H9 (cell line): Measurements from ENCODE around the gene SLIT1. TPM values are rescaled to one million over a fixed set of nuclear protein-coding genes. Genes with fewer than 3 reads are reported as not detected.

Experiments used
- DNase-seq: peaks from one replicate; pipeline ENCODE4 v3.0.0-alpha.2; 2017
- H2AFZ ChIP-seq: one replicate; pipeline ENCODE4 v1.6.1; 2013; ENCODE audit warnings: mild to moderate bottlenecking, low read length, control low read depth, moderate library complexity
- H2AK5ac ChIP-seq: 2 replicates; pipeline ENCODE4 v1.6.1; 2013; ENCODE audit warnings: low read length, control low read depth, mixed read lengths; ENCODE audit not compliant: insufficient read length
- H2BK120ac ChIP-seq: one replicate; pipeline ENCODE4 v1.6.1; 2013; ENCODE audit warnings: low read depth, mild to moderate bottlenecking, low read length, control low read depth, inconsistent platforms; ENCODE audit not compliant: poor library complexity, severe bottlenecking
- H2BK12ac ChIP-seq: 2 replicates; pipeline ENCODE4 v1.6.1; 2013; ENCODE audit warnings: low read length, control low read depth, mixed read lengths, low read depth; ENCODE audit not compliant: insufficient read length
- H2BK15ac ChIP-seq: 2 replicates; pipeline ENCODE4 v1.6.1; 2013; ENCODE audit warnings: low read depth, low read length, control low read depth
- H2BK20ac ChIP-seq: one replicate; pipeline ENCODE4 v1.6.1; 2013; ENCODE audit warnings: low read depth, mild to moderate bottlenecking, low read length, control low read depth, inconsistent platforms; ENCODE audit not compliant: poor library complexity, severe bottlenecking
- H2BK5ac ChIP-seq: 2 replicates; pipeline ENCODE4 v1.6.1; 2013; ENCODE audit warnings: low read length, control low read depth, mixed read lengths; ENCODE audit not compliant: insufficient read length
- H3K14ac ChIP-seq: 2 replicates; pipeline ENCODE4 v1.6.1; 2013; ENCODE audit warnings: low read length, control low read depth; ENCODE audit not compliant: insufficient read depth
- H3K18ac ChIP-seq: 2 replicates; pipeline ENCODE4 v1.6.1; 2013; ENCODE audit warnings: low read depth, mild to moderate bottlenecking, mixed read lengths, low read length, control low read depth; ENCODE audit not compliant: insufficient read length
- H3K23ac ChIP-seq: 2 replicates; pipeline ENCODE4 v1.6.1; 2013; ENCODE audit warnings: low read length, control low read depth, mixed read lengths, low read depth; ENCODE audit not compliant: insufficient read length
- H3K23me2 ChIP-seq: 2 replicates; pipeline ENCODE4 v1.6.1; 2013; ENCODE audit warnings: low read depth, mild to moderate bottlenecking, mixed read lengths, low read length, control low read depth; ENCODE audit not compliant: insufficient read length, poor library complexity, severe bottlenecking
- H3K27ac ChIP-seq: 2 replicates; pipeline ENCODE4 v1.5.1; 2013; ENCODE audit warnings: low read length, control low read depth, mixed read lengths, low read depth; ENCODE audit not compliant: insufficient read length
- H3K27me3 ChIP-seq: 2 replicates; pipeline ENCODE4 v1.6.1; 2013; ENCODE audit warnings: low read length, control low read depth, inconsistent platforms; ENCODE audit not compliant: insufficient read depth
- H3K4ac ChIP-seq: 2 replicates; pipeline ENCODE4 v1.6.1; 2013; ENCODE audit warnings: low read depth, mild to moderate bottlenecking, control low read depth, inconsistent platforms, low read length, moderate library complexity
- H3K4me1 ChIP-seq: 2 replicates; pipeline ENCODE4 v1.6.1; 2013; ENCODE audit warnings: low read length, control low read depth, inconsistent platforms; ENCODE audit not compliant: insufficient read depth
- H3K4me2 ChIP-seq: 2 replicates; pipeline ENCODE4 v1.6.1; 2013; ENCODE audit warnings: low read length, control low read depth, mixed read lengths; ENCODE audit not compliant: insufficient read length, insufficient read depth
- H3K56ac ChIP-seq: 2 replicates; pipeline ENCODE4 v1.6.1; 2013; ENCODE audit warnings: low read depth, mild to moderate bottlenecking, mixed read lengths, low read length, control low read depth; ENCODE audit not compliant: insufficient read length
- H3K79me1 ChIP-seq: 2 replicates; pipeline ENCODE4 v1.6.1; 2013; ENCODE audit warnings: low read depth, mild to moderate bottlenecking, moderate library complexity, low read length, control low read depth, inconsistent platforms; ENCODE audit not compliant: insufficient read depth, poor library complexity, severe bottlenecking
- H3K79me2 ChIP-seq: 2 replicates; pipeline ENCODE4 v1.6.1; 2013; ENCODE audit warnings: low read length, control low read depth, inconsistent platforms; ENCODE audit not compliant: insufficient read depth
- H3K9ac ChIP-seq: 2 replicates; pipeline ENCODE4 v1.6.1; 2013; ENCODE audit warnings: low read length, control low read depth, mixed read lengths; ENCODE audit not compliant: insufficient read length; ENCODE audit errors: extremely low read depth
- H3K9me3 ChIP-seq: one replicate; pipeline ENCODE4 v1.6.1; 2013; ENCODE audit warnings: low read depth, low read length, inconsistent platforms; ENCODE audit not compliant: control insufficient read depth
- H3T11ph ChIP-seq: one replicate; pipeline ENCODE4 v1.6.1; 2013; ENCODE audit warnings: mild to moderate bottlenecking, low read length, control low read depth, inconsistent platforms
- H4K20me1 ChIP-seq: one replicate; pipeline ENCODE4 v1.6.1; 2013; ENCODE audit not compliant: control insufficient read depth, insufficient read length, insufficient read depth
- H4K5ac ChIP-seq: 2 replicates; pipeline ENCODE4 v1.6.1; 2013; ENCODE audit warnings: low read depth, mild to moderate bottlenecking, mixed read lengths, low read length, control low read depth; ENCODE audit not compliant: insufficient read length
- H4K8ac ChIP-seq: replicated peaks from 2 replicates; pipeline ENCODE4 v1.6.1; 2013; ENCODE audit warnings: low read length, control low read depth, mixed read lengths, low read depth; ENCODE audit not compliant: insufficient read length
- H4K91ac ChIP-seq: 2 replicates; pipeline ENCODE4 v1.6.1; 2013; ENCODE audit warnings: low read depth, mild to moderate bottlenecking, moderate library complexity, mixed read lengths, low read length, control low read depth; ENCODE audit not compliant: insufficient read length
- H3K27ac Mint-ChIP-seq, 3 experiments: 2 replicates in 2 of 3; 3 replicates in 1 of 3; pipeline ENCODE4 v1.8.0; 2020 to 2021; ENCODE audit warnings: mixed read lengths in 3 of 3, mild to moderate bottlenecking in 1 of 3, moderate library complexity in 1 of 3
- H3K27me3 Mint-ChIP-seq: 2 replicates; pipeline ENCODE4 v1.8.0; 2021; ENCODE audit warnings: low read depth, mild to moderate bottlenecking, moderate library complexity, mixed read lengths
- H3K36me3 Mint-ChIP-seq, 3 experiments: 2 replicates in 2 of 3; 3 replicates in 1 of 3; pipeline ENCODE4 v1.8.0; 2020 to 2021; ENCODE audit warnings: low read depth in 3 of 3, mixed read lengths in 3 of 3; ENCODE audit not compliant: insufficient read depth in 1 of 3
- H3K4me1 Mint-ChIP-seq, 2 experiments: 2 replicates each; pipeline ENCODE4 v1.8.0; 2020; ENCODE audit warnings: mixed read lengths in 2 of 2
- H3K4me3 Mint-ChIP-seq, 2 experiments: 2 replicates in 1 of 2; 3 replicates in 1 of 2; pipeline ENCODE4 v1.8.0; 2020 to 2021; ENCODE audit warnings: mild to moderate bottlenecking in 2 of 2, mixed read lengths in 2 of 2, moderate library complexity in 1 of 2
- H3K9me3 Mint-ChIP-seq, 2 experiments: 2 replicates in 1 of 2; 3 replicates in 1 of 2; pipeline ENCODE4 v1.8.0; 2020; ENCODE audit warnings: mild to moderate bottlenecking in 2 of 2, mixed read lengths in 2 of 2, moderate library complexity in 1 of 2
- CTCF ChIP-seq: fragments of 200-600 bp; sonication (generic); conservative IDR thresholded peaks from 3 replicates; pipeline ENCODE4 v1.8.0; 2021; ENCODE audit warnings: antibody characterized with exemption, mild to moderate bottlenecking
- WGBS: extraction: QIAGEN DNeasy Blood & Tissue Kit; methylation state at CpG from one replicate; pipeline ENCODE4 v1.1.7; 2013; ENCODE audit warnings: missing lambda C conversion rate, low lambda C conversion rate, mixed read lengths; ENCODE audit not compliant: insufficient read length; ENCODE audit errors: extremely low coverage; 5-methylcytosine and 5-hydroxymethylcytosine counted together
- total RNA-seq: library from RNA; stranded (reverse); gene quantifications from 2 replicates; pipeline ENCODE4 v1.2.1, GENCODE V29; 2021

SLIT1 gene
- total RNA-seq, 1 experiment from 2014 or later = 0.57 TPM

GRCh38 chr10:97159646-97160305 is 26.0 kb downstream of the SLIT1 start:
- no peaks in the 10 kb centered on the region for H3K27me3 Mint-ChIP-seq
- H3K9me3 Mint-ChIP-seq = no peaks in the 10 kb centered on the region
- H3K27ac Mint-ChIP-seq = no peak overlapping the region
- Histone ChIP-seq H3K18ac (no peak overlapping the region), H3K4me1 (peaks cover 4% of the 10 kb centered on the region; the same call in 1 of the 2 replicates), H2BK120ac (no peak overlapping the region), H3K79me1 (no peaks in the 10 kb centered on the region), H3K27ac (no peak overlapping the region), H2BK20ac (no peak overlapping the region), H2BK5ac (no peak overlapping the region), H3K23ac (no peak overlapping the region), H4K91ac (no peak overlapping the region), H2BK15ac (no peak overlapping the region), H3K9ac (no peak overlapping the region), H3K9me3 (no peaks in the 10 kb centered on the region), H2AK5ac (no peak overlapping the region), H3K14ac (no peak overlapping the region), H2AFZ (no peak overlapping the region), H3K4ac (no peak overlapping the region), H3K56ac (no peak overlapping the region), H4K8ac (no peak overlapping the region), H4K20me1 (no peaks in the 10 kb centered on the region), H3K4me2 (no peak overlapping the region), H3K79me2 (no peaks in the 10 kb centered on the region), H3K23me2 (no peaks in the 10 kb centered on the region), H2BK12ac (no peak overlapping the region), H3K27me3 (no peaks in the 10 kb centered on the region), H3T11ph (no peak overlapping the region), H4K5ac (no peak overlapping the region)
- DNase-seq = no peak
- no peak for TF ChIP-seq CTCF
- no CpG with 5 or more reads among the region's 10 CpGs for WGBS
- H3K4me1 Mint-ChIP-seq = peaks cover 7 to 14% of the 10 kb centered on the region in 2 experiments
- H3K36me3 Mint-ChIP-seq = no peaks in the 10 kb centered on the region
- no peak overlapping the region for H3K4me3 Mint-ChIP-seq
